GM18951 (cell line): Measurements from ENCODE around the gene GBF1.
A peak's percentile ranks its signal among the peaks of the same experiment; 100 is the strongest.

Experiments
- POLR2A ChIP-seq: IDR thresholded peaks from 4 replicates; pipeline ENCODE4 v1.6.1; 2011; ENCODE audit warnings: mild to moderate bottlenecking; ENCODE audit not compliant: insufficient read length, insufficient read depth; ENCODE audit errors: extremely low read depth
- in situ Hi-C: fragments of 300-500 bp; cut with MboI; formaldehyde crosslinking; loops from one replicate; pipeline ENCODE4 v1.12.0; 2022; ENCODE audit warnings: low sequenced_read_pairs, mixed read lengths, inconsistent platforms; ENCODE audit not compliant: unreplicated experiment

The GBF1 gene

GRCh38 chr10:102413053-102413705 is 167.8 kb downstream of the GBF1 start:
- in situ Hi-C loops = no loop called here
- TF ChIP-seq POLR2A = no peak

- in situ Hi-C loops = no loop called here
- TF ChIP-seq POLR2A = no peak
Observed at GRCh38 chr10:102413806-102414561, 168.7 kb downstream of the GBF1 start.

DNA sequence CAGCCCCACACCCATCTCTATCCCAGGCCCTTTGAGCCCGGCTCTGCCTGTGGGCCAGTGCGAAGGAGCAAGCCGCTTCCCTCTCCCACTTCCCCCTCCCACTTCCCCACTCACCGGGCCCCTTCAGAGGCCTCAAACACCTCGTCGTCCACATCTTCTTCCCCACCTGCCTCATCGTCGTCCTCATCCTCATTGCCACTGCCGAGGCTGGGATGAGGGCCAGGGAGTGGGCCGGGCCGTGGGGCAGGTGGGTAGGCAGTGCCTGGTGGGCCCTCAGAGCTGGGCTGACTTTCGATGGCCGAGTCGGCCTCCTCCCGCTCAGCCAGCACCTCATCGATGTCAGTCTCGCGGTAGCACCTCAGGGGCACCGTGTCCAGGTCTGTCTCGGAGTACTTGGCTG is 169.4 kb downstream of the GBF1 start:
- in situ Hi-C loops = no loop called here
- TF ChIP-seq POLR2A = no peak

DNA sequence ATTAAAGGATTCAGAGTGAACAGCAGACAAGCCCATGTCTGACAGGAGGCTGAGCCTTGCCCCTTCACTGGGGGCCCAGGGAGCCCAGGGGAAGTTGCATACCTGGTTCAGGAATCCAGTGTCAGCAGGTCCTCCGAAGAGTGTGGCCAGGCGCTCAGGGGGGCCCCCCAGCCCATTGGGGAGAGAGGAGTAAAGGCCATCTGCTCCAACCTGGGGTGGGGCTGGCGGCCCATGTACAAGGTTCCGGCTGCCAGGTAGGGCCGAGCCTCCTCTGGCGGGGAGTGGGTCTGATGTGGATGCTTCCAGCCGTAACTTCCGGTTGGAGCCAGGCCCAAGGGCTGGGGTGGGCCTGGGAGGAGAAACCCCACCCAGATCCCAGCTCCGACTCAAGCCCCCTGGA is 171.0 kb downstream of the GBF1 start:
- in situ Hi-C loops = no loop called here
- no peak for TF ChIP-seq POLR2A

GRCh38 chr10:102416695-102417094 is 171.4 kb downstream of the GBF1 start:
- in situ Hi-C loops = no loop called here
- no peak for TF ChIP-seq POLR2A

DNA sequence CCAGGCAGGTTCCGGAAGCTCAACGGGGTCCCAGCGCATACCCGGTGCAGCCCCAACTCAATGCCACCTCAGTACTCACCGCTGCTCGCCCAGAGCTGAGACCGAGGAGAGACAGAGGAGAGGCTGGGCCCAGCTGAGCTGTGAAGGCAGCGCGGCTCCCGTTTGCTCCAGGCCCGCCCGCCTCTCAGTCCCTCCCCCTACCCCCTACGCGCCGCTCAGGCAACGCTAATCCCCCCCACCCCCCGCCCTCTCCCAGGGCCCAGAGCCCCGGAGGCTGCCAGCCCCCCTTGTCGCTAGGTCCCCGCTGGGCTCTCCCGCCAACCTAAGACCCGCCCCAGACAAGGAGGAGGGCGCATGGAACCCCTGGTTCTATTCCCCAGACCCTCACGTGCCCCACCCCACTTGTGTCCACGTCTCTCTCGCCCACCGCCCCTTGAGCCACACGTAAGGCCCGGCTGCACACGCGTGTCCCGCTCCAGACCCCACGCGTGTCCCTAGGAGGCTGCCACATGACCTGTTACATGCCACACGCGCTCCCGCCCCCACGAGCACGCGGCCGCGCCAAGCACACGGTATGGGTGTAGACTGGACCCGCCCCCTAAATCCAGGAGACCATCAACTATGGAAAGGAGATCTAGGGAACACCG is 173.4 kb downstream of the GBF1 start, which contains the start of gene PSD:
TSS of gene PSD (minus strand) at position 164 of the 647 bp plus-strand sequence. CDS start 1,747 bp downstream, outside the sequence.
- in situ Hi-C loops = no loop called here
- TF ChIP-seq POLR2A = no peak

- in situ Hi-C loops = no loop called here
- no peak for TF ChIP-seq POLR2A
Observed at GRCh38 chr10:102419269-102420180, 174.2 kb downstream of the GBF1 start.

GRCh38 chr10:102420181-102420713 is 174.9 kb downstream of the GBF1 start:
- TF ChIP-seq POLR2A = no peak
- in situ Hi-C loops = no loop called here

GRCh38 chr10:102420714-102421506 is 175.6 kb downstream of the GBF1 start, which contains the start of gene FBXL15:
TSS of gene FBXL15 (plus strand) at chr10:102420836. CDS start at chr10:102421130, 294 bp downstream.
- in situ Hi-C loops = no loop called here
- peak; percentile 67 for TF ChIP-seq POLR2A

DNA sequence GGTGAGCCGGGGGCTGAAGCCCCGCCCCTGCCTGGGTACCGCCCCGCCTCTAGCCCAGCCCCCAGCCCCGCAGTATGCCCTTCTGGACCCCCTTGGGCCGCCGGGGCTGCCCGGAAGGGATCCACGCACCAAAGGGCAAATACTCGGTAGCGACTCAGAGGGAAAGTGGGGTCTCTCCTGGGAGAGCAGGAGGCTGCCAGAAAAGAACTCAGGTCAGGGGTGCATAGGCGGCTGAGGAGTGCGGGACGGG is 176.1 kb downstream of the GBF1 start:
- TF ChIP-seq POLR2A = no peak
- in situ Hi-C loops = no loop called here

- TF ChIP-seq POLR2A = no peak
- in situ Hi-C loops = no loop called here
Observed at GRCh38 chr10:102421757-102422512, 176.6 kb downstream of the GBF1 start.
